HFFc6 (cell line): ENCODE measurements around the gene CPA1. TPM values are rescaled to one million over a fixed set of nuclear protein-coding genes. Genes with fewer than 3 reads are reported as not detected.

Experiments
- DNase-seq: peaks from one replicate; pipeline ENCODE4 v3.0.0-alpha.2; 2018
- H3K27ac Mint-ChIP-seq: 2 replicates; pipeline ENCODE4 v1.8.0; 2020; ENCODE audit warnings: mild to moderate bottlenecking, mixed read lengths
- H3K27me3 Mint-ChIP-seq: 2 replicates; pipeline ENCODE4 v1.8.0; 2021; ENCODE audit warnings: mild to moderate bottlenecking, moderate library complexity, mixed read lengths; ENCODE audit not compliant: insufficient read depth
- H3K36me3 Mint-ChIP-seq: 2 replicates; pipeline ENCODE4 v1.8.0; 2021; ENCODE audit warnings: low read depth, mixed read lengths
- H3K4me1 Mint-ChIP-seq: 2 replicates; pipeline ENCODE4 v1.8.0; 2020; ENCODE audit warnings: low read depth, mixed read lengths
- H3K4me3 Mint-ChIP-seq: 2 replicates; pipeline ENCODE4 v1.8.0; 2020; ENCODE audit warnings: mild to moderate bottlenecking, moderate library complexity, mixed read lengths
- H3K9me3 Mint-ChIP-seq: 2 replicates; pipeline ENCODE4 v1.8.0; 2020; ENCODE audit warnings: mild to moderate bottlenecking, mixed read lengths
- CTCF ChIP-seq: fragments of 200-600 bp; sonication (generic); IDR thresholded peaks from 2 replicates; pipeline ENCODE4 v1.5.0; 2021; ENCODE audit warnings: antibody characterized with exemption, mild to moderate bottlenecking
- total RNA-seq, 6 experiments: library from RNA; stranded (reverse); fragmentation: NEBNext Ultra II Directional; extraction: Animal tissue kit (Norgen Biotek cat#: 25700); gene quantifications; 2 replicates in 1 of 6; 3 replicates in 5 of 6; pipeline ENCODE4 v1.2.3, GENCODE V29; 2021

Gene CPA1
- total RNA-seq, 6 experiments from 2014 or later: not detected

GRCh38 chr7:130345725-130346124, 34.6 kb upstream of the CPA1 start:
- Mint-ChIP-seq H3K4me3 (no peak overlapping the region), H3K27me3 (peaks cover 22% of the 10 kb centered on the region), H3K27ac (no peak overlapping the region), H3K4me1 (peaks cover 8% of the 10 kb centered on the region), H3K9me3 (no peaks in the 10 kb centered on the region), H3K36me3 (no peaks in the 10 kb centered on the region; the same call in 1 of the 2 replicates)
- no peak for DNase-seq
- TF ChIP-seq CTCF: no peak

- no peaks in the 10 kb centered on the region; the same call in 1 of the 2 replicates for H3K36me3 Mint-ChIP-seq
- peaks cover 14% of the 10 kb centered on the region for H3K4me1 Mint-ChIP-seq
- H3K27ac Mint-ChIP-seq: no peak overlapping the region
- no peak for TF ChIP-seq CTCF
- H3K27me3 Mint-ChIP-seq: peaks cover 26% of the 10 kb centered on the region
- no peaks in the 10 kb centered on the region for H3K9me3 Mint-ChIP-seq
- no peak for DNase-seq
- no peak overlapping the region for H3K4me3 Mint-ChIP-seq
These were observed 34.0 kb upstream of the CPA1 start for GRCh38 chr7:130346177-130346905.

- H3K27ac Mint-ChIP-seq: no peak overlapping the region
- DNase-seq: no peak
- H3K4me3 Mint-ChIP-seq: no peak overlapping the region
- TF ChIP-seq CTCF: no peak
- peaks cover 30% of the 10 kb centered on the region for H3K27me3 Mint-ChIP-seq
- no peaks in the 10 kb centered on the region for H3K9me3 Mint-ChIP-seq
- H3K4me1 Mint-ChIP-seq: peaks cover 20% of the 10 kb centered on the region
- H3K36me3 Mint-ChIP-seq: no peaks in the 10 kb centered on the region; the same call in 1 of the 2 replicates
These were observed 33.4 kb upstream of the CPA1 start for GRCh38 chr7:130346941-130347340.

GRCh38 chr7:130349911-130350782, 30.1 kb upstream of the CPA1 start:
- no peak for TF ChIP-seq CTCF
- no peaks in the 10 kb centered on the region; the same call in 1 of the 2 replicates for H3K36me3 Mint-ChIP-seq
- H3K4me3 Mint-ChIP-seq: no peak overlapping the region; the same call in 1 of the 2 replicates
- DNase-seq: no peak
- no peaks in the 10 kb centered on the region for H3K9me3 Mint-ChIP-seq
- peaks cover 49% of the 10 kb centered on the region for H3K4me1 Mint-ChIP-seq
- H3K27ac Mint-ChIP-seq: no peak overlapping the region
- peaks cover 32% of the 10 kb centered on the region for H3K27me3 Mint-ChIP-seq

GRCh38 chr7:130350945-130351790, 29.1 kb upstream of the CPA1 start:
- no peak overlapping the region; the same call in 1 of the 2 replicates for H3K4me3 Mint-ChIP-seq
- H3K9me3 Mint-ChIP-seq: no peaks in the 10 kb centered on the region
- peaks cover 26% of the 10 kb centered on the region for H3K27me3 Mint-ChIP-seq
- H3K27ac Mint-ChIP-seq: no peak overlapping the region
- no peak for TF ChIP-seq CTCF
- DNase-seq: no peak
- peaks cover 60% of the 10 kb centered on the region for H3K4me1 Mint-ChIP-seq
- no peaks in the 10 kb centered on the region; the same call in 1 of the 2 replicates for H3K36me3 Mint-ChIP-seq
